WTC11 (cell line): ENCODE data around the gene NPAS2. TPM values are rescaled to one million over a fixed set of nuclear protein-coding genes. Genes with fewer than 3 reads are reported as not detected.

Source experiments
- ATAC-seq: fragments of 200-7000 bp; cut with Tn5 transposase; 2 replicates; pipeline ENCODE4 v1.10.0; 2021; ENCODE audit warnings: mild to moderate bottlenecking, moderate library complexity
- CTCF ChIA-PET: fragments of 300-600 bp; sonication (Branson Sonifier 250); formaldehyde crosslinking; loops from one replicate; lab custom pipeline; 2021; ENCODE audit warnings: antibody characterized with exemption; lab: Charles Lee
- POLR2A ChIA-PET: fragments of 350-600 bp; sonication (Branson Sonifier 250); formaldehyde crosslinking; loops from one replicate; lab custom pipeline; 2021; ENCODE audit warnings: antibody characterized with exemption; lab: Charles Lee
- DNase-seq: peaks from one replicate; pipeline ENCODE4 v3.0.0; 2021; ENCODE audit warnings: low spot score
- H3K27ac Mint-ChIP-seq: 2 replicates; pipeline ENCODE4 v1.8.0; 2021; ENCODE audit warnings: mixed read lengths
- H3K27me3 Mint-ChIP-seq: 2 replicates; pipeline ENCODE4 v1.8.0; 2021; ENCODE audit warnings: low read depth, mild to moderate bottlenecking, moderate library complexity, mixed read lengths
- H3K36me3 Mint-ChIP-seq: 2 replicates; pipeline ENCODE4 v1.8.0; 2021; ENCODE audit warnings: mixed read lengths
- H3K4me1 Mint-ChIP-seq: 2 replicates; pipeline ENCODE4 v1.8.0; 2022; ENCODE audit warnings: mixed read lengths
- H3K4me3 Mint-ChIP-seq: 2 replicates; pipeline ENCODE4 v1.8.0; 2021; ENCODE audit warnings: mild to moderate bottlenecking, moderate library complexity, mixed read lengths
- H3K9me3 Mint-ChIP-seq: 2 replicates; pipeline ENCODE4 v1.8.0; 2021; ENCODE audit warnings: mixed read lengths
- AR ChIP-seq: fragments of 250-450 bp; sonication (Bioruptor Pico); IDR thresholded peaks from 2 replicates; pipeline ENCODE4 v1.9.0; 2021; ENCODE audit warnings: mild to moderate bottlenecking
- CREB1 ChIP-seq: sonication (generic); formaldehyde crosslinking; IDR thresholded peaks from 2 replicates; pipeline ENCODE4 v1.8.0; 2023; ENCODE audit warnings: mild to moderate bottlenecking, missing genetic modification reagents
- CTCF ChIP-seq: fragments of 200-600 bp; IDR thresholded peaks from 2 replicates; pipeline ENCODE4 v1.8.0; 2022; ENCODE audit warnings: antibody characterized with exemption
- E2F1 ChIP-seq: sonication (generic); formaldehyde crosslinking; IDR thresholded peaks from 2 replicates; pipeline ENCODE4 v1.8.0; 2022; ENCODE audit warnings: mild to moderate bottlenecking, missing genetic modification reagents
- E2F4 ChIP-seq: sonication (generic); formaldehyde crosslinking; IDR thresholded peaks from 2 replicates; pipeline ENCODE4 v1.8.1; 2022; ENCODE audit warnings: low read depth, mild to moderate bottlenecking, moderate library complexity, missing genetic modification reagents, borderline replicate concordance
- E2F5 ChIP-seq: sonication (generic); formaldehyde crosslinking; IDR thresholded peaks from 2 replicates; pipeline ENCODE4 v1.8.1; 2022; ENCODE audit warnings: mild to moderate bottlenecking, moderate library complexity, missing genetic modification reagents
- ELF4 ChIP-seq: sonication (generic); formaldehyde crosslinking; IDR thresholded peaks from 2 replicates; pipeline ENCODE4 v1.8.1; 2022; ENCODE audit warnings: low read depth, mild to moderate bottlenecking, moderate library complexity, missing genetic modification reagents
- FOXP4 ChIP-seq: sonication (generic); formaldehyde crosslinking; IDR thresholded peaks from 2 replicates; pipeline ENCODE4 v1.8.0; 2022; ENCODE audit warnings: mild to moderate bottlenecking, missing genetic modification reagents
- GTF2I ChIP-seq: fragments of 250-450 bp; sonication (Bioruptor Pico); conservative IDR thresholded peaks from 2 replicates; pipeline ENCODE4 v1.4.0; 2021; ENCODE audit warnings: mild to moderate bottlenecking
- KAT7 ChIP-seq: sonication (generic); formaldehyde crosslinking; IDR thresholded peaks from 2 replicates; pipeline ENCODE4 v1.8.1; 2023; ENCODE audit warnings: missing genetic modification reagents, mild to moderate bottlenecking, borderline replicate concordance
- MAX ChIP-seq: sonication (generic); formaldehyde crosslinking; IDR thresholded peaks from 2 replicates; pipeline ENCODE4 v1.8.0; 2022; ENCODE audit warnings: mild to moderate bottlenecking, missing genetic modification reagents
- MLX ChIP-seq: sonication (generic); formaldehyde crosslinking; IDR thresholded peaks from 2 replicates; pipeline ENCODE4 v1.8.1; 2023; ENCODE audit warnings: mild to moderate bottlenecking, missing genetic modification reagents, moderate library complexity
- NFYB ChIP-seq: sonication (generic); formaldehyde crosslinking; conservative IDR thresholded peaks from 2 replicates; pipeline ENCODE4 v1.8.0; 2022; ENCODE audit warnings: low read depth, missing genetic modification reagents
- NR3C1 ChIP-seq: sonication (generic); formaldehyde crosslinking; conservative IDR thresholded peaks from 2 replicates; pipeline ENCODE4 v1.8.1; 2023; ENCODE audit warnings: low read depth, mild to moderate bottlenecking, missing genetic modification reagents
- SP1 ChIP-seq: sonication (generic); formaldehyde crosslinking; conservative IDR thresholded peaks from 2 replicates; pipeline ENCODE4 v1.8.1; 2022; ENCODE audit warnings: missing genetic modification reagents
- STAT6 ChIP-seq: sonication (generic); formaldehyde crosslinking; conservative IDR thresholded peaks from 2 replicates; pipeline ENCODE4 v1.8.1; 2023; ENCODE audit warnings: mild to moderate bottlenecking, low read depth, missing genetic modification reagents, moderate library complexity
- TEAD4 ChIP-seq: sonication (generic); formaldehyde crosslinking; IDR thresholded peaks from 2 replicates; pipeline ENCODE4 v1.8.0; 2022; ENCODE audit warnings: mild to moderate bottlenecking, missing genetic modification reagents
- ZBTB21 ChIP-seq: sonication (generic); formaldehyde crosslinking; IDR thresholded peaks from 2 replicates; pipeline ENCODE4 v1.8.1; 2023; ENCODE audit warnings: mild to moderate bottlenecking, missing genetic modification reagents, borderline replicate concordance
- ZNF138 ChIP-seq: sonication (generic); formaldehyde crosslinking; conservative IDR thresholded peaks from 2 replicates; pipeline ENCODE4 v1.8.1; 2022; ENCODE audit warnings: mild to moderate bottlenecking, moderate library complexity, missing genetic modification reagents
- ZNF263 ChIP-seq: sonication (generic); formaldehyde crosslinking; IDR thresholded peaks from 2 replicates; pipeline ENCODE4 v1.8.1; 2022; ENCODE audit warnings: low read depth, mild to moderate bottlenecking, moderate library complexity, missing genetic modification reagents
- ZNF416 ChIP-seq: fragments of 250-450 bp; sonication (Bioruptor Pico); IDR thresholded peaks from 2 replicates; pipeline ENCODE4 v1.9.0; 2021; ENCODE audit warnings: mild to moderate bottlenecking, inconsistent platforms
- ZNF423 ChIP-seq: fragments of 250-450 bp; sonication (Bioruptor Pico); IDR thresholded peaks from 2 replicates; pipeline ENCODE4 v2.1.2; 2022; ENCODE audit warnings: mild to moderate bottlenecking, moderate library complexity
- total RNA-seq: library from RNA; stranded (reverse); gene quantifications from 3 replicates; pipeline ENCODE4 v1.2.3, GENCODE V29; 2021

Gene NPAS2
- total RNA-seq, 1 experiment from 2014 or later: 2.6 TPM

- no peak for TF ChIP-seq ZNF138 (CRISPR knock-in tag)
- no peak for TF ChIP-seq CREB1 (CRISPR knock-in tag)
- no peak for TF ChIP-seq GTF2I (CRISPR knock-in tag)
- TF ChIP-seq NR3C1 (CRISPR knock-in tag): no peak
- TF ChIP-seq KAT7 (CRISPR knock-in tag): no peak
- no peak for TF ChIP-seq E2F1 (CRISPR knock-in tag)
- no peak for TF ChIP-seq MLX
- TF ChIP-seq MAX (CRISPR knock-in tag): no peak
- TF ChIP-seq CTCF: no peak
- TF ChIP-seq STAT6 (CRISPR knock-in tag): no peak
- no peak for TF ChIP-seq E2F5
- no peak for TF ChIP-seq E2F4 (CRISPR knock-in tag)
- TF ChIP-seq, all 79 proteins: peak for 0
- H3K9me3 Mint-ChIP-seq: peaks cover 8% of the 10 kb centered on the region
- H3K4me1 Mint-ChIP-seq: no peaks in the 10 kb centered on the region
- DNase-seq: no peak
- H3K36me3 Mint-ChIP-seq: no peaks in the 10 kb centered on the region
- H3K4me3 Mint-ChIP-seq: no peak overlapping the region
- no peak for ATAC-seq
- ChIA-PET CTCF (no interaction called here), POLR2A (no interaction called here)
- H3K27me3 Mint-ChIP-seq: no peaks in the 10 kb centered on the region
- no peak overlapping the region for H3K27ac Mint-ChIP-seq
These were observed 26.8 kb downstream of the NPAS2 start for GRCh38 chr2:100846716-100847115.

GRCh38 chr2:100852447-100852846 is 32.5 kb downstream of the NPAS2 start:
- Mint-ChIP-seq H3K4me1 (peaks cover 8% of the 10 kb centered on the region; the same call in 1 of the 2 replicates), H3K27me3 (no peaks in the 10 kb centered on the region), H3K27ac (no peak overlapping the region), H3K9me3 (no peaks in the 10 kb centered on the region), H3K36me3 (no peaks in the 10 kb centered on the region), H3K4me3 (no peak overlapping the region)
- ATAC-seq: no peak
- ChIA-PET POLR2A (no interaction called here), CTCF (no interaction called here)
- no peak for DNase-seq
- TF ChIP-seq ZNF423 (CRISPR knock-in tag): no peak
- TF ChIP-seq ZBTB21 (CRISPR knock-in tag): no peak
- no peak for TF ChIP-seq AR (CRISPR knock-in tag)
- TF ChIP-seq ELF4: no peak
- no peak for TF ChIP-seq ZNF263 (CRISPR knock-in tag)
- TF ChIP-seq NFYB: no peak
- TF ChIP-seq TEAD4 (CRISPR knock-in tag): no peak
- TF ChIP-seq ZNF416 (CRISPR knock-in tag): no peak
- no peak for TF ChIP-seq FOXP4 (CRISPR knock-in tag)
- no peak for TF ChIP-seq KAT7 (CRISPR knock-in tag)
- TF ChIP-seq SP1 (CRISPR knock-in tag): no peak
